ENCODE data around the gene MGAT4D.

- TF ChIP-seq CTCF (IDR thresholded peaks at IDR 0.05; ENCODE audit: low read depth, low read length) (no peak), POLR2A (IDR thresholded peaks at IDR 0.05; ENCODE audit: extremely low read depth, insufficient read length) (no peak), MYC (IDR thresholded peaks at IDR 0.05; ENCODE audit: low read depth, low read length) (no peak)
Measured at GRCh38 chr4:140485939-140486338, 12.2 kb downstream of the MGAT4D start.

Data from NB4 (cell line).